HEK293T (cell line): ENCODE measurements around the gene SYS1.
A peak's percentile ranks its signal among the peaks of the same experiment; 100 is the strongest.

ENCODE experiments used
- CTCF ChIA-PET: fragments of 350-600 bp; formaldehyde crosslinking; extraction: SDS; loops from one replicate; lab custom pipeline; 2021; ENCODE audit warnings: antibody characterized with exemption, inconsistent platforms; lab: Yijun Ruan, JAX
- POLR2A ChIA-PET: fragments of 350-600 bp; formaldehyde crosslinking; extraction: SDS; loops from one replicate; lab custom pipeline; 2020; ENCODE audit warnings: antibody characterized with exemption, inconsistent platforms; lab: Yijun Ruan, JAX
- DNase-seq: peaks from one replicate; pipeline ENCODE4 v3.0.0; 2012; ENCODE audit warnings: mixed read lengths; ENCODE audit errors: extremely low spot score
- ARNT ChIP-seq: fragments of 450-650 bp; IDR thresholded peaks from 2 replicates; pipeline ENCODE4 v1.6.1; 2017; ENCODE audit warnings: mild to moderate bottlenecking
- BHLHE40 ChIP-seq: fragments of 450-650 bp; IDR thresholded peaks from 2 replicates; pipeline ENCODE4 v1.6.1; 2016; ENCODE audit warnings: mild to moderate bottlenecking, moderate library complexity, borderline replicate concordance
- CTBP1 ChIP-seq: fragments of 450-650 bp; IDR thresholded peaks from 2 replicates; pipeline ENCODE4 v1.6.1; 2016; ENCODE audit warnings: borderline replicate concordance
- ELF4 ChIP-seq: fragments of 450-650 bp; IDR thresholded peaks from 2 replicates; pipeline ENCODE4 v1.6.1; 2017; ENCODE audit warnings: antibody characterized with exemption
- FOXK2 ChIP-seq: fragments of 450-650 bp; IDR thresholded peaks from 2 replicates; pipeline ENCODE4 v1.6.1; 2016; ENCODE audit warnings: mild to moderate bottlenecking
- L3MBTL2 ChIP-seq: fragments of 450-650 bp; conservative IDR thresholded peaks from 2 replicates; pipeline ENCODE4 v1.6.1; 2016; ENCODE audit warnings: mild to moderate bottlenecking
- LEF1 ChIP-seq: fragments of 450-650 bp; IDR thresholded peaks from 2 replicates; pipeline ENCODE4 v1.6.1; 2017; ENCODE audit warnings: mild to moderate bottlenecking, borderline replicate concordance
- NFRKB ChIP-seq: fragments of 450-650 bp; IDR thresholded peaks from 2 replicates; pipeline ENCODE4 v1.6.1; 2016; ENCODE audit warnings: mild to moderate bottlenecking, moderate library complexity
- PKNOX1 ChIP-seq: fragments of 450-650 bp; IDR thresholded peaks from 2 replicates; pipeline ENCODE4 v1.6.1; 2016
- SP1 ChIP-seq: fragments of 450-650 bp; IDR thresholded peaks from 2 replicates; pipeline ENCODE4 v1.6.1; 2017
- TARDBP ChIP-seq: fragments of 450-650 bp; IDR thresholded peaks from 2 replicates; pipeline ENCODE4 v1.6.1; 2016
- ZNF384 ChIP-seq: fragments of 450-650 bp; IDR thresholded peaks from 2 replicates; pipeline ENCODE4 v1.6.1; 2016

The SYS1 gene

GRCh38 chr20:45413479-45413878 lies 50.5 kb downstream of the SYS1 start:
- no peak for DNase-seq
- CTCF ChIA-PET: no interaction called here
- TF ChIP-seq BHLHE40 (no peak), ZNF384 (no peak), L3MBTL2 (no peak), TARDBP (no peak), CTBP1 (no peak)
- POLR2A ChIA-PET: no interaction called here

GRCh38 chr20:45415822-45416637 lies 53.1 kb downstream of the SYS1 start, which contains the start of gene PIGT:
TSS of gene PIGT (plus strand) at chr20:45416141. CDS start at chr20:45416157, 16 bp downstream.
- ChIA-PET CTCF (interaction anchor here (0.5 to 1.1 kb wide), 2 partner anchors 21 to 93 kb away, joined by 3 to 5 read pairs; no protein-coding TSS in a partner anchor), POLR2A (interaction anchor here (0.9 to 2.9 kb wide), 13 partner anchors 9 to 89 kb away, joined by 3 to 43 read pairs (median 5); partner anchors contain the start of gene SYS1)
- DNase-seq: peak; percentile 88
- TF ChIP-seq SP1 (no peak), ELF4 (peak; percentile 88), LEF1 (no peak), NFRKB (peak; percentile 25; the same call in 1 of the 2 replicates), ZNF384 (no peak), L3MBTL2 (peak; percentile 91), BHLHE40 (no peak), FOXK2 (no peak)

- DNase-seq: no peak
- TF ChIP-seq L3MBTL2: no peak
- no peak for TF ChIP-seq ELF4
- no peak for TF ChIP-seq PKNOX1
- no peak for TF ChIP-seq LEF1
- TF ChIP-seq ARNT: no peak
- no peak for TF ChIP-seq NFRKB
- POLR2A ChIA-PET: interaction anchor here (1.2 to 2.9 kb wide), 4 partner anchors 10 to 90 kb away, joined by 3 to 43 read pairs (median 14); partner anchors contain the start of gene SYS1
- CTCF ChIA-PET: interaction anchor here (0.5 kb wide), 1 partner anchor 94 kb away, joined by 3 read pairs; no protein-coding TSS in a partner anchor
These were observed 54.0 kb downstream of the SYS1 start for GRCh38 chr20:45416917-45417316.
